KOPT-K1 (cell line): Measurements from ENCODE around the gene LRRC55.

Experiments used
- H3K27ac ChIP-seq: fragments of 200-600 bp; sonication (generic); 2 replicates; pipeline ENCODE4 v1.5.1; 2016; ENCODE audit warnings: antibody characterized with exemption, mild to moderate bottlenecking, low read depth, low read length; ENCODE audit not compliant: poor library complexity, severe bottlenecking
- H3K36me3 ChIP-seq: fragments of 200-600 bp; sonication (generic); 2 replicates; pipeline ENCODE4 v1.5.1; 2017; ENCODE audit warnings: antibody characterized with exemption, mild to moderate bottlenecking, low read length, moderate library complexity; ENCODE audit not compliant: insufficient read depth
- H3K9me3 ChIP-seq: fragments of 200-600 bp; sonication (generic); 2 replicates; pipeline ENCODE4 v1.5.1; 2017; ENCODE audit warnings: antibody characterized with exemption, low read length, mild to moderate bottlenecking; ENCODE audit not compliant: insufficient read depth, poor library complexity, severe bottlenecking

Gene LRRC55

GRCh38 chr11:57230791-57231538 is 49.2 kb downstream of the LRRC55 start:
- Histone ChIP-seq H3K36me3 (no peaks in the 10 kb centered on the region), H3K9me3 (no peaks in the 10 kb centered on the region), H3K27ac (no peak overlapping the region)

GRCh38 chr11:57231539-57232253 is 49.9 kb downstream of the LRRC55 start:
- Histone ChIP-seq H3K27ac (no peak overlapping the region), H3K9me3 (no peaks in the 10 kb centered on the region), H3K36me3 (no peaks in the 10 kb centered on the region)

GRCh38 chr11:57233702-57234101 is 51.9 kb downstream of the LRRC55 start:
- no peak overlapping the region for H3K27ac ChIP-seq
- H3K36me3 ChIP-seq, result no peaks in the 10 kb centered on the region
- no peaks in the 10 kb centered on the region for H3K9me3 ChIP-seq

- no peak overlapping the region for H3K27ac ChIP-seq
- no peaks in the 10 kb centered on the region for H3K9me3 ChIP-seq
These were observed 54.3 kb downstream of the LRRC55 start for GRCh38 chr11:57235761-57236703.

GRCh38 chr11:57237204-57237681 is 55.5 kb downstream of the LRRC55 start, which contains the start of gene APLNR:
APLNR (minus strand) TSS chr11:57237250; CDS start chr11:57237004, 246 bp downstream.
- H3K36me3 ChIP-seq, result no peaks in the 10 kb centered on the region
- no peaks in the 10 kb centered on the region for H3K9me3 ChIP-seq
- no peak within 1 kb of the TSS for H3K27ac ChIP-seq

More at GRCh38 chr11:57235761-57236703, 54.3 kb downstream of the LRRC55 start:
- H3K36me3 ChIP-seq, result no peaks in the 10 kb centered on the region

- no peak overlapping the region for H3K27ac ChIP-seq
- H3K9me3 ChIP-seq, result no peaks in the 10 kb centered on the region
- H3K36me3 ChIP-seq, result no peaks in the 10 kb centered on the region
These were observed 57.6 kb downstream of the LRRC55 start for GRCh38 chr11:57239348-57239747.

- H3K9me3 ChIP-seq, result no peaks in the 10 kb centered on the region
- no peaks in the 10 kb centered on the region for H3K36me3 ChIP-seq
- no peak overlapping the region for H3K27ac ChIP-seq
These were observed 58.3 kb downstream of the LRRC55 start for GRCh38 chr11:57240007-57240406.

GRCh38 chr11:57240757-57241156 is 59.0 kb downstream of the LRRC55 start:
- Histone ChIP-seq H3K27ac (no peak overlapping the region), H3K36me3 (no peaks in the 10 kb centered on the region), H3K9me3 (no peaks in the 10 kb centered on the region)
